GM23338 (cell line): ENCODE data around the gene ICE1. TPM values are rescaled to one million over a fixed set of nuclear protein-coding genes. Genes with fewer than 3 reads are reported as not detected.

Experiments used
- ATAC-seq: fragments of 200-7000 bp; cut with Tn5 transposase; 3 replicates; pipeline ENCODE4 v1.9.1; 2020
- DNase-seq: peaks from one replicate; pipeline ENCODE4 v3.0.0-alpha.2; 2015; ENCODE audit warnings: low spot score
- H2AFZ ChIP-seq: fragments of 200-600 bp; sonication (generic); 2 replicates; pipeline ENCODE4 v1.8.0; 2016; ENCODE audit warnings: antibody characterized with exemption, mild to moderate bottlenecking, moderate library complexity
- H3F3A ChIP-seq: fragments of 200-600 bp; sonication (generic); replicated peaks from 2 replicates; pipeline ENCODE4 v1.8.0; 2017; ENCODE audit warnings: antibody characterized with exemption, mixed run types, low read depth
- H3K27ac ChIP-seq: fragments of 200-600 bp; sonication (generic); 2 replicates; pipeline ENCODE4 v1.6.1; 2016; ENCODE audit warnings: low read depth
- H3K27me3 ChIP-seq: fragments of 200-600 bp; sonication (generic); 2 replicates; pipeline ENCODE4 v1.8.0; 2016; ENCODE audit warnings: mild to moderate bottlenecking, mixed run types, moderate library complexity; ENCODE audit not compliant: insufficient read depth
- H3K36me3 ChIP-seq: fragments of 200-600 bp; sonication (generic); 2 replicates; pipeline ENCODE4 v1.8.0; 2016; ENCODE audit warnings: mild to moderate bottlenecking; ENCODE audit not compliant: insufficient read depth
- H3K4me1 ChIP-seq: fragments of 200-600 bp; sonication (generic); 2 replicates; pipeline ENCODE4 v1.8.0; 2016; ENCODE audit warnings: mild to moderate bottlenecking, moderate library complexity; ENCODE audit not compliant: insufficient read depth
- H3K4me2 ChIP-seq: fragments of 200-600 bp; sonication (generic); 2 replicates; pipeline ENCODE4 v1.7.1; 2017; ENCODE audit warnings: mixed run types
- H3K4me3 ChIP-seq: fragments of 200-600 bp; sonication (generic); 2 replicates; pipeline ENCODE4 v1.6.1; 2016; ENCODE audit warnings: mixed run types
- H3K79me2 ChIP-seq: fragments of 200-600 bp; sonication (generic); replicated peaks from 2 replicates; pipeline ENCODE4 v1.8.0; 2017; ENCODE audit warnings: mild to moderate bottlenecking; ENCODE audit not compliant: insufficient read depth
- H3K9me2 ChIP-seq: fragments of 200-600 bp; sonication (generic); 2 replicates; pipeline ENCODE4 v1.8.0; 2017; ENCODE audit not compliant: insufficient read depth
- H4K20me1 ChIP-seq: fragments of 200-600 bp; sonication (generic); replicated peaks from 2 replicates; pipeline ENCODE4 v1.8.0; 2017; ENCODE audit warnings: mild to moderate bottlenecking; ENCODE audit not compliant: insufficient read depth
- H3K27ac Mint-ChIP-seq: 2 replicates; pipeline ENCODE4 v1.8.0; 2020; ENCODE audit warnings: inconsistent platforms, mild to moderate bottlenecking, moderate library complexity, mixed read lengths
- H3K27me3 Mint-ChIP-seq: 3 replicates; pipeline ENCODE4 v1.8.0; 2022; ENCODE audit warnings: low read depth, mild to moderate bottlenecking, moderate library complexity, mixed read lengths, inconsistent platforms; ENCODE audit not compliant: insufficient read depth, poor library complexity
- H3K36me3 Mint-ChIP-seq: 3 replicates; pipeline ENCODE4 v1.8.0; 2021; ENCODE audit warnings: low read depth, mild to moderate bottlenecking, inconsistent platforms, moderate library complexity, mixed read lengths
- H3K4me1 Mint-ChIP-seq: 3 replicates; pipeline ENCODE4 v1.8.0; 2020; ENCODE audit warnings: mild to moderate bottlenecking, inconsistent platforms, mixed read lengths
- H3K4me3 Mint-ChIP-seq: 3 replicates; pipeline ENCODE4 v1.8.0; 2021; ENCODE audit warnings: moderate library complexity, mild to moderate bottlenecking, inconsistent platforms, mixed read lengths
- H3K9me3 Mint-ChIP-seq: 3 replicates; pipeline ENCODE4 v1.8.0; 2020; ENCODE audit warnings: moderate library complexity, mild to moderate bottlenecking, inconsistent platforms, mixed read lengths
- CREB1 ChIP-seq: fragments of 250-450 bp; sonication (Bioruptor Pico); IDR thresholded peaks from 2 replicates; pipeline ENCODE4 v1.5.0; 2020; ENCODE audit warnings: low read depth, mild to moderate bottlenecking, moderate library complexity
- EZH2 ChIP-seq: fragments of 200-600 bp; sonication (generic); IDR thresholded peaks from one replicate; pipeline ENCODE4 v1.8.0; 2017; ENCODE audit warnings: antibody characterized with exemption, mild to moderate bottlenecking, low read depth; ENCODE audit not compliant: unreplicated experiment
- NANOG ChIP-seq: IDR thresholded peaks from 2 replicates; pipeline ENCODE4 v1.6.1; 2016; ENCODE audit warnings: antibody characterized with exemption, borderline replicate concordance
- ZNF331 ChIP-seq: fragments of 250-450 bp; sonication (Bioruptor Pico); IDR thresholded peaks from 2 replicates; pipeline ENCODE4 v1.5.0; 2020; ENCODE audit warnings: low read depth, mild to moderate bottlenecking, moderate library complexity
- polyA plus RNA-seq: library from polyadenylated mRNA; unstranded; fragments of >200 nt; fragmentation: Nextera tagmentation; extraction: Ambion mirVana; gene quantifications from 2 replicates; pipeline ENCODE4 v1.2.1, GENCODE V29; 2016
- total RNA-seq: library from RNA; depleted of rRNA; stranded (reverse); fragments of >200 nt; shearing (Covaris generic); gene quantifications from 2 replicates; pipeline ENCODE4 v1.2.3, GENCODE V29; 2014
- TF ChIP-seq, protein P1 (sequence below), 2 experiments: fragments of 200-600 bp in 1 of 2; sonication (generic) in 1 of 2; conservative IDR thresholded peaks; 2 replicates each; pipeline versions ENCODE4 v1.5.1 to v1.6.1; 2016 to 2017; ENCODE audit warnings: antibody characterized with exemption in 2 of 2, low read depth in 2 of 2, mild to moderate bottlenecking in 2 of 2, moderate library complexity in 1 of 2

The ICE1 gene
- total and polyA plus RNA-seq, 2 experiments from 2014 or later, result 59.5 to 65.1 TPM

- Mint-ChIP-seq H3K27ac (peak overlapping the region; percentile 11; the same call in 1 of the 2 replicates), H3K36me3 (peaks cover 74% of the 10 kb centered on the region), H3K4me1 (no peaks in the 10 kb centered on the region), H3K4me3 (no peak overlapping the region), H3K27me3 (peaks cover 2% of the 10 kb centered on the region), H3K9me3 (no peaks in the 10 kb centered on the region)
- TF ChIP-seq, protein P1, sequence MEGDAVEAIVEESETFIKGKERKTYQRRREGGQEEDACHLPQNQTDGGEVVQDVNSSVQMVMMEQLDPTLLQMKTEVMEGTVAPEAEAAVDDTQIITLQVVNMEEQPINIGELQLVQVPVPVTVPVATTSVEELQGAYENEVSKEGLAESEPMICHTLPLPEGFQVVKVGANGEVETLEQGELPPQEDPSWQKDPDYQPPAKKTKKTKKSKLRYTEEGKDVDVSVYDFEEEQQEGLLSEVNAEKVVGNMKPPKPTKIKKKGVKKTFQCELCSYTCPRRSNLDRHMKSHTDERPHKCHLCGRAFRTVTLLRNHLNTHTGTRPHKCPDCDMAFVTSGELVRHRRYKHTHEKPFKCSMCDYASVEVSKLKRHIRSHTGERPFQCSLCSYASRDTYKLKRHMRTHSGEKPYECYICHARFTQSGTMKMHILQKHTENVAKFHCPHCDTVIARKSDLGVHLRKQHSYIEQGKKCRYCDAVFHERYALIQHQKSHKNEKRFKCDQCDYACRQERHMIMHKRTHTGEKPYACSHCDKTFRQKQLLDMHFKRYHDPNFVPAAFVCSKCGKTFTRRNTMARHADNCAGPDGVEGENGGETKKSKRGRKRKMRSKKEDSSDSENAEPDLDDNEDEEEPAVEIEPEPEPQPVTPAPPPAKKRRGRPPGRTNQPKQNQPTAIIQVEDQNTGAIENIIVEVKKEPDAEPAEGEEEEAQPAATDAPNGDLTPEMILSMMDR (conservative IDR thresholded peaks at IDR 0.05; ENCODE audit: low read depth in 2 of 2), result no peak
- TF ChIP-seq ZNF331, result no peak
- Histone ChIP-seq H3K4me2 (no peak overlapping the region), H2AFZ (no peak overlapping the region), H3K4me1 (no peaks in the 10 kb centered on the region), H3K36me3 (peaks cover 49% of the 10 kb centered on the region), H3K27ac (no peak overlapping the region), H3K9me2 (no peaks in the 10 kb centered on the region), H3K4me3 (no peak overlapping the region), H3K79me2 (no peaks in the 10 kb centered on the region; the same call in 1 of the 2 replicates), H4K20me1 (peaks cover 8% of the 10 kb centered on the region; the same call in 1 of the 2 replicates), H3F3A (no peaks in the 10 kb centered on the region), H3K27me3 (no peaks in the 10 kb centered on the region)
- no peak for DNase-seq
- ATAC-seq, result no peak
These were observed 41.7 kb downstream of the ICE1 start for GRCh38 chr5:5464036-5464715.

- no peak overlapping the region for H2AFZ ChIP-seq
- no peaks in the 10 kb centered on the region for H3K9me2 ChIP-seq
- H3F3A ChIP-seq, result no peaks in the 10 kb centered on the region
- no peak overlapping the region for H3K4me3 ChIP-seq
- no peak overlapping the region for H3K27ac ChIP-seq
- H3K27me3 ChIP-seq, result no peaks in the 10 kb centered on the region
- Mint-ChIP-seq H3K27me3 (peaks cover 2% of the 10 kb centered on the region), H3K4me1 (no peaks in the 10 kb centered on the region), H3K4me3 (no peak overlapping the region), H3K27ac (no peak overlapping the region), H3K9me3 (no peaks in the 10 kb centered on the region), H3K36me3 (peaks cover 53% of the 10 kb centered on the region)
- TF ChIP-seq CREB1, result no peak
- TF ChIP-seq, protein P1 (conservative IDR thresholded peaks at IDR 0.05; ENCODE audit: low read depth in 2 of 2), result peak; percentile 29 to 36; a peak in 3 of 4 replicates
- ATAC-seq (no peak), DNase-seq (peak; percentile 22)
- no peaks in the 10 kb centered on the region; the same call in 1 of the 2 replicates for H3K79me2 ChIP-seq
- no peak overlapping the region for H3K4me2 ChIP-seq
- H3K36me3 ChIP-seq, result peaks cover 34% of the 10 kb centered on the region
- peaks cover 8% of the 10 kb centered on the region; the same call in 1 of the 2 replicates for H4K20me1 ChIP-seq
- H3K4me1 ChIP-seq, result no peaks in the 10 kb centered on the region
These were observed 43.8 kb downstream of the ICE1 start for GRCh38 chr5:5466227-5466626.

GRCh38 chr5:5467737-5468136 is 45.3 kb downstream of the ICE1 start:
- no peak overlapping the region for H3K27ac ChIP-seq
- no peak overlapping the region for H3K4me3 ChIP-seq
- DNase-seq (no peak), ATAC-seq (no peak)
- Mint-ChIP-seq H3K4me1 (no peaks in the 10 kb centered on the region), H3K27ac (no peak overlapping the region), H3K27me3 (no peaks in the 10 kb centered on the region), H3K9me3 (no peaks in the 10 kb centered on the region), H3K4me3 (no peak overlapping the region), H3K36me3 (peaks cover 38% of the 10 kb centered on the region)
- H3K9me2 ChIP-seq, result no peaks in the 10 kb centered on the region
- H3K27me3 ChIP-seq, result no peaks in the 10 kb centered on the region
- no peaks in the 10 kb centered on the region; the same call in 1 of the 2 replicates for H3K79me2 ChIP-seq
- H3K4me1 ChIP-seq, result no peaks in the 10 kb centered on the region
- no peaks in the 10 kb centered on the region for H3F3A ChIP-seq
- no peak overlapping the region for H3K4me2 ChIP-seq
- no peaks in the 10 kb centered on the region; the same call in 1 of the 2 replicates for H4K20me1 ChIP-seq
- no peak overlapping the region for H2AFZ ChIP-seq
- H3K36me3 ChIP-seq, result peaks cover 19% of the 10 kb centered on the region
- TF ChIP-seq NANOG (no peak), EZH2 (no peak)
